SKM-1 treated with dmso at 0.1 percent for 144 hours (cell line): Measurements from ENCODE around the gene TBC1D9.
"Not testable (repeated sequence)": the region's sequence is repeated elsewhere in the genome, so short reads cannot be mapped to it uniquely, and the experiment has no call there.

Experiments used
- DNase-seq: peaks from one replicate; lab custom pipeline; 2025; ENCODE audit not compliant: unreplicated experiment; lab: John Stamatoyannopoulos, UW

Gene TBC1D9

DNA sequence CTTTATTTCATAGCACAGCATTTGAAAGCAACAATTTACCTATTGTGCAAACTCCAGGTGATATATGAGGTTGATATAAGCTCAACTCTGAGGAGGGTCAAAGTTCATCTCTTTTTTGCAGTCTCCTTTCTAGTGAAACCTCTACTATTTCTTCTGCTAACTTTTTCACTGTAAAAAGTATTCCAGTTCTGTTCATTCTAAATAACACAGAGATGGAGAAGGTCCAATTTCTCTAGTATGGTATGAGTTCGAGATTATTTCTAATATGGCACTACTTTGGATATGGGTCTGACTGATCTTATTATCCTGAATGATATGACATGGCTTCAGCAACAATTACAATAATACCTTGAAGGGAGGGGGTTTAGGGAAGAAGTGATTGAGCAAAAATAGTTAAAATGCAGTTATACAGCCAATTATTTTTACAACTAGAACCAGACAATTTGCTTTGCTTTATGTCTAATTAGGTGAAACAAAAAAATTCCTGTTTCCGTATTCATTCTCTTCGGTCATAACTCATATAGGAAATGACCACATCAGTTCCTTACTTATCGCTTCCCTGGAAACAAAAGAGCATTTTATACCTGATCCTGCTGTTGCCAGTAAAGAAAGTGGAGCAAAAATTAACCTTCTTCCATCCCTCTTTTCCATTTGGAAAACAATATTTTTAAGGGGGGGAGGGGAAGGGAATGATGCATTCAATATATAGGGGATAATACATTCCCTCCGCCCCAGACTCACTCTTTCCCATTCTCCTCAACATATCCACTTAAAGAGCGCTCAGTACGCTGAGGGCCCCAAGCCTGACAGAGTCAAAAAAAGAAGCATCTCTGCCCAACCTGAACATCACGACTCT lies 1.0 kb downstream of the TBC1D9 start:
- no peak for DNase-seq

GRCh38 chr4:140753329-140753728 lies 2.9 kb downstream of the TBC1D9 start:
- DNase-seq = no peak

- DNase-seq = no peak
Measured at GRCh38 chr4:140752291-140753068, 3.7 kb downstream of the TBC1D9 start.

DNA sequence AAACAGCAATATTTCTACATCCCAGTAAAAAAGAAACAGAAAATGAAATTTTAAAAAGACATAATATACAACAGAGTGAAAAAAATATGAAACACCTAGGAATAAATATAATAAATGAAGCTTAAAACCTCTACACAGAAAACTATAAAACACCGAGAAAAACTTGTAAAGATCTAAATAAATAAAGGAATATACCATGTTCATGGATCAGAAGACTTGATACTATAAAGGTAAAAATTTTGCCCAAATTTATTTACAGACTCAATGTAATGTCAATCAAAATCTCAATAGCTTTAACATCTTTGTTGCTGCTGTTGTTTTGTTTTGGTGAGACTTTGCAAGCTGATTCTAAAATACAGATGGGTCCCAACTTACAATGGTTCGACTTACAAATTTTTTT lies 5.7 kb downstream of the TBC1D9 start:
- DNase-seq = no peak

DNA sequence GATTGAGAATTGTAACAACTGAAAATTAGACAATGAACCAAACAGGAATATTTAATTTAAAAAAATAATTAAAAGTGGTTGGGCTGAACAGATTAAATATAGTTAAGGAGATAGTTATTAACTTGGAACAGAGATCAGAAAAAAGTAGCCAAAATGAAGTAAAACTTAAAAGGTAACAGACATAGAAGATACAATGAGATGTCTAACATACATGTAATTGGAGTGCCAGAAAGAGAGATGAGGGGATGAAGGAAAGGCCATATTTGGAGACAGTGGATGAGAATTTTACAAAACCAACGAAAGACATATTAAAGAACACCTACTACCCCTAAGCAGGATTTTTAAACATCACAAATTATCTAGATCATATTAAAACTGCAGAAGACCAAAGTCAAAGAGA lies 8.0 kb downstream of the TBC1D9 start:
- no peak for DNase-seq

GRCh38 chr4:140746546-140746945 lies 9.6 kb downstream of the TBC1D9 start:
- DNase-seq = not testable (repeated sequence)

- DNase-seq = no peak
Measured at GRCh38 chr4:140744421-140744820, 11.8 kb downstream of the TBC1D9 start.

GRCh38 chr4:140743194-140743931 lies 12.8 kb downstream of the TBC1D9 start:
- no peak for DNase-seq

GRCh38 chr4:140742838-140743193 lies 13.4 kb downstream of the TBC1D9 start:
- no peak for DNase-seq

DNA sequence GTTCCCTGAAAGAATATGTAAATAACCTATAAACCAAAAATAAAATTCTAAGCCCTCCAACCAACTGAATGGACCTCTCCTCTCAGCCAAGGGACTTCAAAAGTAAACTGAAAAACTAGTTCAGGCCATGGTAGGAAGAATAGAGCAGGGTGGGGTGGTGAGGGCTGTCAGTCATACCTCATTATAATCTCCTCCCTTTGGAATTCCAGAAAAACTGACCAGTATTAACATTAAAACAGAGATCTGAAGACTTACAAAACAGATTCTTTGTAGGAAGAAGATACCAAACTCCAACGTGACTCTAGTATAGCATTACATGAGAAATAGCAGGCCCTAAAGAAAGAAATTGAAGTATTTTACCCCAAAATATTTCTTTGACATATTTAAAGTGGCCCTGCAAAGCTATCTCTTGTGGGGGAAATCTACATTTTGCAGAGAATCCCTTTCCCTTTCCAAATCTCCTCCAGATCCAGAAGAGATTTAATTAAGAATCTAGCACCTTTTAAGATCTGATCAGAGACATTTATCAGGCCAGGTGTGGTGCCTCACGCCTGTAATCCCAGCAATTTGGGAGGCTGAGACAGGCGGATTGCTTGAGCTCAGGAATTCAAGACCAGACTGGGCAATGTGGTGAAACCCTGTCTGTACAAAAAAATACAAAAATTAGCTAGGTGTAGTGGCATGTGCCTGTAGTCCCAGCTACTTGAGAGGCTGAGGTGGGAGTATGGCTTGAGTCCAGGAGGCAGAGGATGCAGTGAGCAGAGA lies 15.1 kb downstream of the TBC1D9 start:
- no peak for DNase-seq

DNA sequence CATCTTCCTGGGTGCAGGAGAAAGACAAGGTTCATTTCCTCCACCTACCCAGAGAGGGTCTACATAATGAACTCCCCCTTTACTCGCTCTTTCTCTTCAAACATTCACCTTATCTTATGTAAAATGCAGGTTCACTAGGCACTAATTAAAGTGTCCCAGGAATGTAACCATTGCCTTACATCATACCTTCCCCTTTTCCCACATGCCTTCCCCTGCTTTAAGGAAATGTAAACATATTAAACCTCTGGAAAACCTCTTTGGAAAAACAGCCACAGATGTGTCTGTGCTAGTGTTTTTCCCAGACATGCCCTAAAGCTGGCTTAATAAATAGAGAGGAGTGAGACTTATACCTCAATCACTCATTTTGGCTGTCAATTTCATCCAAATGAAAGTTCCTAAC lies 15.8 kb downstream of the TBC1D9 start:
- DNase-seq = no peak

- no peak for DNase-seq
Measured at GRCh38 chr4:140739971-140740370, 16.2 kb downstream of the TBC1D9 start.

DNA sequence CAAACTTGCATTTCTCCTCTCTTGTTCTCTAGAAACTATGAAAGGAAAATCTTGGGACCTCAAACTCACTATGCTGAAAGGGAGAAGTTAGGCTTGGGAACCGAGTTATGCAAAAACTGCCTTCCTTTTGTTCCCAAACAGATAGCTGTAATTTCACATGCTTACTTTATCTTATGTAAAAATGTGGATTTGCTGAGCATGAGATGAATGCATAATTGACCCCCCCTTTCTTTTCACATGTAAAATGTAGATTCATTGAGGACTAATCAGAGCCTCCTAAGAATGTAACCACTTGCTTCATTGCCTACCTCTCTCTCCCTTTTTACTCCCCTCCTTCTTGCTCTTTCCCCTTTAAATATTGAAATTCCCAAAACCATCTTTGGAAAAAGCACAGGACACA lies 18.0 kb downstream of the TBC1D9 start:
- DNase-seq = no peak

- DNase-seq = no peak
Measured at GRCh38 chr4:140736669-140737343, 19.4 kb downstream of the TBC1D9 start.

GRCh38 chr4:140735779-140736391 lies 20.3 kb downstream of the TBC1D9 start:
- no peak for DNase-seq

DNA sequence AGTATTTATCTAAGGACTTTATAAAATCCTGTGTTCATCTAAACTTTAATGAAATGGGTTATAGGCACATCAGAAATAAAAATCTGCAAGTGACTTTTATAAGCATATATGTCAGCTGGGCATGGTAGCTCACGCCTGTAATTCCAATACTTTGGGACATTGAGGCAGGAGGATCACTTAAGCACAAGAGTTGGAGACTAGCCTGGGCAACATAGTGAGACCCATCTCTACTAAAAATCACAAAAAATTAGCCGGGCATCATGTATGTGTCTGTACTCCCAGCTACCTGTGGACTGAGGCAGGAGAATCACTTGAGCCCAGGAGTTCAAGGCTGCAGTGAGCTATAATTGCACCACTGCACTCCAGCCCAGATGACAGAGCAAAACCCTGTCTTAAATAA lies 20.9 kb downstream of the TBC1D9 start:
- no peak for DNase-seq

DNA sequence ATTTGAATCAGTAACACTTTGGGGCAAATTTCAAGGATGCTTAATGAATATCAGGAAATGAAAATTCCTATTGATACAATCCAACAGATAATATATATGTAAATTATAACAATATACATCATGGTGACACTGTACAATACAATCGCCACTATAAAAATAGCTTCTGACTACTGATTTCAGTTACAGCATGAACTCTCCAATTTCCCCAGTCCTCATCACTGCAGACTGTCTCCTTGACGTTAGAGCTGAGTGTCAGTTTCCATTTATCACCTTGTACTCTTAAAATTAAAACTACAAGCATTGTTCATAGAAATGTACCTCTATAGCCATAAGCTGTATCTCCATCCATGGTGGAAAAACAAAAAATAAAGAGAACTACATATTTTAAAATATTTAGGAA lies 23.4 kb downstream of the TBC1D9 start:
- no peak for DNase-seq

DNA sequence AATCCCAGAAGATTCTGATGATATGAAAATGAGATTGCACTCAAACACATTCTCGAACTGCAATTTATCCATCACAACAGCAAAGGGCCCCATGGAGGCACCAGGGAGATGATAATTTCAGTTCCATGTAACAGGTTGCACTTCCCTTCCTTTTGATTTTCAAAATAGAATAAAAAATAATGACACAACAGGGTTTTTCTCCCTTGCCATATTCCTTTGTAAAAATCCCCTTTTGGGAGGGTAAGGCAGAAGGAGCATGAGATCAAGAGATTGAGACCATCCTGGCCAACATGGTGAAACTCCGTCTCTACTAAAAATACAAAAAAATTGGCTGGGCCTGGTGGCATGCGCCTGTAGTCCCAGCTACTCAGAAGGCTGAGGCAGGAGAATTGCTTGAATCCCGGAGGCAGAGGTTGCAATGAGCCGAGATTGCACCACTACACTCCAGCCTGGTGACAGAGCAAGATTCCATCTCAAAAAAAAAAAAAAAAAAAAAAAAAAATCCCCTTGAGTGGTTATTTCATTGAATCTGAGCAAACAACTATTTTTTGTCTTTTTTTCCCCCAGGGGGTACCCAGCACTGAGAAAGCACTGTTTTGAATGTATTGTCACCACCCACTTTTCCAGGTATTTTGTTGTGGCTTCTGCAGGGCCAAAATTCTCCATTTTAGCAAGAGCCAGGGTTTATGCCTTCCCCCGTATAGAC lies 26.7 kb downstream of the TBC1D9 start:
- no peak for DNase-seq

- no peak for DNase-seq
Measured at GRCh38 chr4:140726776-140727500, 29.2 kb downstream of the TBC1D9 start.
